ENCODE data around the gene AGFG1.

The AGFG1 gene

GRCh38 chr2:227471924-227472264, at the start of gene AGFG1:
TSS of gene AGFG1 (plus strand) at chr2:227472156. CDS start at chr2:227472422, 266 bp downstream.
- Histone ChIP-seq H3K9me3 (ENCODE audit: control insufficient read depth in 1 of 2, low read length in 2 of 2) (no peaks in the 10 kb centered on the region), H3K27me3 (ENCODE audit: low read depth, low read length) (no peaks in the 10 kb centered on the region), H3K4me3 (ENCODE audit: low read depth in 1 of 2, low read length in 2 of 2) (peak within 1 kb of the TSS; percentile 78), H3K4me1 (ENCODE audit: control insufficient read depth in 1 of 2, insufficient read depth in 2 of 2, low read length in 2 of 2) (peaks cover 11 to 21% of the 10 kb centered on the region in 2 donors), H3K36me3 (ENCODE audit: control insufficient read depth in 1 of 2, insufficient read depth in 2 of 2, low read length in 2 of 2) (no peaks in the 10 kb centered on the region), H3K27ac (ENCODE audit: low read length) (no peak within 1 kb of the TSS)

GRCh38 chr2:227423656-227424499, 48.1 kb upstream of the AGFG1 start:
- H3K27me3 ChIP-seq (ENCODE audit: low read depth, low read length): no peaks in the 10 kb centered on the region
- no peak overlapping the region for H3K4me3 ChIP-seq (ENCODE audit: low read depth in 1 of 2, low read length in 2 of 2)
- no peak overlapping the region for H3K27ac ChIP-seq (ENCODE audit: low read length)
- no peaks in the 10 kb centered on the region for H3K4me1 ChIP-seq (ENCODE audit: control insufficient read depth in 1 of 2, insufficient read depth in 2 of 2, low read length in 2 of 2)
- H3K9me3 ChIP-seq (ENCODE audit: control insufficient read depth in 1 of 2, low read length in 2 of 2): no peaks in the 10 kb centered on the region
- H3K36me3 ChIP-seq (ENCODE audit: control insufficient read depth in 1 of 2, insufficient read depth in 2 of 2, low read length in 2 of 2): no peaks in the 10 kb centered on the region

GRCh38 chr2:227428731-227429285, 43.1 kb upstream of the AGFG1 start:
- Histone ChIP-seq H3K9me3 (ENCODE audit: control insufficient read depth in 1 of 2, low read length in 2 of 2) (peaks cover 3 to 17% of the 10 kb centered on the region in 2 donors), H3K4me1 (ENCODE audit: control insufficient read depth in 1 of 2, insufficient read depth in 2 of 2, low read length in 2 of 2) (no peaks in the 10 kb centered on the region), H3K4me3 (ENCODE audit: low read depth in 1 of 2, low read length in 2 of 2) (no peak overlapping the region), H3K27ac (ENCODE audit: low read length) (no peak overlapping the region), H3K36me3 (ENCODE audit: control insufficient read depth in 1 of 2, insufficient read depth in 2 of 2, low read length in 2 of 2) (no peaks in the 10 kb centered on the region), H3K27me3 (ENCODE audit: low read depth, low read length) (no peaks in the 10 kb centered on the region)

GRCh38 chr2:227430639-227431038, 41.3 kb upstream of the AGFG1 start:
- Histone ChIP-seq H3K36me3 (ENCODE audit: control insufficient read depth in 1 of 2, insufficient read depth in 2 of 2, low read length in 2 of 2) (no peaks in the 10 kb centered on the region), H3K27me3 (ENCODE audit: low read depth, low read length) (no peaks in the 10 kb centered on the region), H3K4me3 (ENCODE audit: low read depth in 1 of 2, low read length in 2 of 2) (no peak overlapping the region), H3K4me1 (ENCODE audit: control insufficient read depth in 1 of 2, insufficient read depth in 2 of 2, low read length in 2 of 2) (no peaks in the 10 kb centered on the region), H3K9me3 (ENCODE audit: control insufficient read depth in 1 of 2, low read length in 2 of 2) (peaks cover 3 to 21% of the 10 kb centered on the region in 2 donors), H3K27ac (ENCODE audit: low read length) (no peak overlapping the region)

GRCh38 chr2:227433171-227433570, 38.8 kb upstream of the AGFG1 start:
- H3K4me1 ChIP-seq (ENCODE audit: control insufficient read depth in 1 of 2, insufficient read depth in 2 of 2, low read length in 2 of 2): no peaks in the 10 kb centered on the region
- peaks cover 3 to 21% of the 10 kb centered on the region in 2 donors for H3K9me3 ChIP-seq (ENCODE audit: control insufficient read depth in 1 of 2, low read length in 2 of 2)
- no peak overlapping the region for H3K27ac ChIP-seq (ENCODE audit: low read length)
- H3K27me3 ChIP-seq (ENCODE audit: low read depth, low read length): no peaks in the 10 kb centered on the region
- H3K36me3 ChIP-seq (ENCODE audit: control insufficient read depth in 1 of 2, insufficient read depth in 2 of 2, low read length in 2 of 2): no peaks in the 10 kb centered on the region
- H3K4me3 ChIP-seq (ENCODE audit: low read depth in 1 of 2, low read length in 2 of 2): peak overlapping the region in 1 of 2 donors; percentile 35

GRCh38 chr2:227436436-227437174, 35.4 kb upstream of the AGFG1 start:
- no peak overlapping the region for H3K27ac ChIP-seq (ENCODE audit: low read length)
- peaks cover 3 to 21% of the 10 kb centered on the region in 2 donors for H3K9me3 ChIP-seq (ENCODE audit: control insufficient read depth in 1 of 2, low read length in 2 of 2)
- H3K36me3 ChIP-seq (ENCODE audit: control insufficient read depth in 1 of 2, insufficient read depth in 2 of 2, low read length in 2 of 2): no peaks in the 10 kb centered on the region
- H3K4me3 ChIP-seq (ENCODE audit: low read depth in 1 of 2, low read length in 2 of 2): no peak overlapping the region
- no peaks in the 10 kb centered on the region for H3K4me1 ChIP-seq (ENCODE audit: control insufficient read depth in 1 of 2, insufficient read depth in 2 of 2, low read length in 2 of 2)
- H3K27me3 ChIP-seq (ENCODE audit: low read depth, low read length): no peaks in the 10 kb centered on the region

GRCh38 chr2:227439214-227439613, 32.7 kb upstream of the AGFG1 start:
- peaks cover 0 to under 1% of the 10 kb centered on the region in 2 donors for H3K9me3 ChIP-seq (ENCODE audit: control insufficient read depth in 1 of 2, low read length in 2 of 2)
- no peak overlapping the region for H3K27ac ChIP-seq (ENCODE audit: low read length)

GRCh38 chr2:227442639-227443038, 29.3 kb upstream of the AGFG1 start:
- Histone ChIP-seq H3K27ac (ENCODE audit: low read length) (no peak overlapping the region), H3K4me3 (ENCODE audit: low read depth in 1 of 2, low read length in 2 of 2) (no peak overlapping the region), H3K9me3 (ENCODE audit: control insufficient read depth in 1 of 2, low read length in 2 of 2) (no peaks in the 10 kb centered on the region), H3K27me3 (ENCODE audit: low read depth, low read length) (no peaks in the 10 kb centered on the region), H3K36me3 (ENCODE audit: control insufficient read depth in 1 of 2, insufficient read depth in 2 of 2, low read length in 2 of 2) (no peaks in the 10 kb centered on the region), H3K4me1 (ENCODE audit: control insufficient read depth in 1 of 2, insufficient read depth in 2 of 2, low read length in 2 of 2) (no peaks in the 10 kb centered on the region)

More at GRCh38 chr2:227439214-227439613, 32.7 kb upstream of the AGFG1 start:
- Histone ChIP-seq H3K4me3 (ENCODE audit: low read depth in 1 of 2, low read length in 2 of 2) (no peak overlapping the region), H3K36me3 (ENCODE audit: control insufficient read depth in 1 of 2, insufficient read depth in 2 of 2, low read length in 2 of 2) (no peaks in the 10 kb centered on the region), H3K27me3 (ENCODE audit: low read depth, low read length) (no peaks in the 10 kb centered on the region), H3K4me1 (ENCODE audit: control insufficient read depth in 1 of 2, insufficient read depth in 2 of 2, low read length in 2 of 2) (no peaks in the 10 kb centered on the region)

GRCh38 chr2:227443889-227444568, 27.9 kb upstream of the AGFG1 start:
- H3K27ac ChIP-seq (ENCODE audit: low read length): no peak overlapping the region
- H3K9me3 ChIP-seq (ENCODE audit: control insufficient read depth in 1 of 2, low read length in 2 of 2): no peaks in the 10 kb centered on the region
- H3K4me3 ChIP-seq (ENCODE audit: low read depth in 1 of 2, low read length in 2 of 2): no peak overlapping the region
- no peaks in the 10 kb centered on the region for H3K27me3 ChIP-seq (ENCODE audit: low read depth, low read length)
- H3K4me1 ChIP-seq (ENCODE audit: control insufficient read depth in 1 of 2, insufficient read depth in 2 of 2, low read length in 2 of 2): no peaks in the 10 kb centered on the region
- H3K36me3 ChIP-seq (ENCODE audit: control insufficient read depth in 1 of 2, insufficient read depth in 2 of 2, low read length in 2 of 2): no peaks in the 10 kb centered on the region

- no peaks in the 10 kb centered on the region for H3K36me3 ChIP-seq (ENCODE audit: control insufficient read depth in 1 of 2, insufficient read depth in 2 of 2, low read length in 2 of 2)
- no peaks in the 10 kb centered on the region for H3K9me3 ChIP-seq (ENCODE audit: control insufficient read depth in 1 of 2, low read length in 2 of 2)
- H3K27me3 ChIP-seq (ENCODE audit: low read depth, low read length): no peaks in the 10 kb centered on the region
- H3K27ac ChIP-seq (ENCODE audit: low read length): no peak overlapping the region
- no peak overlapping the region for H3K4me3 ChIP-seq (ENCODE audit: low read depth in 1 of 2, low read length in 2 of 2)
- no peaks in the 10 kb centered on the region for H3K4me1 ChIP-seq (ENCODE audit: control insufficient read depth in 1 of 2, insufficient read depth in 2 of 2, low read length in 2 of 2)
Observed at GRCh38 chr2:227447606-227448005, 24.4 kb upstream of the AGFG1 start.

- Histone ChIP-seq H3K4me1 (ENCODE audit: control insufficient read depth in 1 of 2, insufficient read depth in 2 of 2, low read length in 2 of 2) (no peaks in the 10 kb centered on the region), H3K4me3 (ENCODE audit: low read depth in 1 of 2, low read length in 2 of 2) (no peak overlapping the region), H3K9me3 (ENCODE audit: control insufficient read depth in 1 of 2, low read length in 2 of 2) (no peaks in the 10 kb centered on the region), H3K36me3 (ENCODE audit: control insufficient read depth in 1 of 2, insufficient read depth in 2 of 2, low read length in 2 of 2) (no peaks in the 10 kb centered on the region), H3K27me3 (ENCODE audit: low read depth, low read length) (no peaks in the 10 kb centered on the region), H3K27ac (ENCODE audit: low read length) (peak overlapping the region; percentile 46)
Observed at GRCh38 chr2:227450311-227450841, 21.6 kb upstream of the AGFG1 start.
